Pancreas (tissue), 10 donors: ENCODE measurements around the gene CLRN1. TPM values are rescaled to one million over a fixed set of nuclear protein-coding genes. Genes with fewer than 3 reads are reported as not detected.

Experiments
- ATAC-seq, 4 donors: fragments of 200-7000 bp; cut with Tn5 transposase; one replicate each; pipeline versions ENCODE4 v1.8.0 to v1.9.1; 2020; ENCODE audit warnings: mild to moderate bottlenecking in 4 of 4, moderate library complexity in 4 of 4
- DNase-seq, 6 donors: peaks; one replicate each; pipeline ENCODE4 v3.0.0-alpha.2; 2020
- FAIRE-seq: peaks from 2 replicates; lab custom pipeline; 2012; peaks lifted over from hg19 to GRCh38; lab: Jason Lieb, UNC
- H3K27ac ChIP-seq, 4 donors: fragments of 200-600 bp; sonication (generic); 1 replicate in 3 of 4; 2 replicates in 1 of 4; pipeline versions ENCODE4 v1.5.0 to v1.8.0; 2020
- H3K27me3 ChIP-seq, 4 donors: fragments of 200-600 bp; one replicate each; pipeline ENCODE4 v1.8.0; 2021
- H3K36me3 ChIP-seq, 3 donors: fragments of 200-600 bp; sonication (generic) in 1 of 3; one replicate each; pipeline versions ENCODE4 v1.5.0 to v1.8.0; 2020 to 2021
- H3K4me1 ChIP-seq, 3 donors: fragments of 200-600 bp; one replicate each; pipeline ENCODE4 v1.8.0; 2021
- H3K4me3 ChIP-seq, 4 donors: fragments of 200-600 bp; sonication (generic) in 2 of 4; one replicate each; pipeline versions ENCODE4 v1.5.0 to v1.8.0; 2020 to 2021
- H3K9me3 ChIP-seq, 4 donors: fragments of 200-600 bp; one replicate each; pipeline ENCODE4 v1.8.0; 2021
- WGBS, 2 donors: extraction: QIAGEN DNeasy Blood & Tissue Kit; methylation state at CpG; one replicate each; pipeline ENCODE4 v1.1.7; 2013; 5-methylcytosine and 5-hydroxymethylcytosine counted together
- intact Hi-C, 3 donors: fragments of 100-400 bp; cut with DNase I; formaldehyde crosslinking; loops; one replicate each; pipeline versions ENCODE4 v1.11.1 to v1.14.2; 2022
- polyA plus RNA-seq, 2 donors: library from polyadenylated mRNA; stranded (reverse); fragments of 200-250 nt; gene quantifications; one replicate each; pipeline ENCODE4 v1.2.3, GENCODE V29; 2013
- total RNA-seq, 6 donors: library from RNA; stranded (reverse); fragmentation: NEBNext Ultra II Directional in 4 of 6; extraction: Animal tissue kit (Norgen Biotek cat#: 25700) in 4 of 6; gene quantifications; one replicate each; pipeline versions ENCODE4 v1.2.1 to v1.2.4, GENCODE V29; 2021 to 2023
- TF ChIP-seq, protein P1 (sequence below), 4 donors: fragments of 200-600 bp; sonication (generic) in 3 of 4; IDR thresholded peaks; one replicate each; pipeline versions ENCODE4 v1.5.0 to v1.8.0; 2021; ENCODE audit warnings: antibody characterized with exemption in 4 of 4
- donor health status: healthy with polysubstance abuse.
- donor health status: DM: no; HTN: no; CAD: no; lungs with moderate emphysema.
- donor health status: DM: no; HTN: no; CAD: no.
- donor health status: control.
- donor health status: control.
- donor health status: Bipolar disorder and iron deficiency.
- donor health status: DM: yes; HTN: yes; CAD: no.
- donor health status: DM: no; HTN: no; CAD: no.
- donor health status: DM: no; HTN: no; CAD: no.
- donor health status: DM: yes; HTN: yes; CAD: no.

CLRN1 gene
- total and polyA plus RNA-seq, 8 donors = not detected

DNA sequence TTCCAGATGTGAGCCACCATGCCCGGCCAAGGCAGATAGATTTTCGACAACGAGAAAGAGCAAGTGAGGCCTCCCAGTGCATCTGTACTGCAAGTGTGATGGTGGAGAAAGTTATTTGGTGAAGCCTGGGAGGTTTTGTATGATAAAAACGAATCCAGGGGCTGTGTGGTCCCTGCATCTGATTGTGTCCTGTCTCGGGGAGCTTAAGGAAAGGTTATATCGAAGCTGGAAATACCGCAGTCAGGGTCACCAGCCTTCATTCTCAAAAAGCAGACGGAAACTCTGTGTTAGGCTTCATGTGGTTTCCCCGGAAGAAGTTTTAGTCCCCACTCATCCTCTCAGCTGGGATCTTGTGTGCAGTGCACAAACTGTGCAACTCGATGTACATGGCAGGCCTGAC, 70.7 kb downstream of the CLRN1 start:
- H3K4me3 ChIP-seq = no peak overlapping the region
- WGBS, 2 donors = 78 to 85% methylated on average over 10 of the region's 10 CpGs
- H3K27me3 ChIP-seq = no peaks in the 10 kb centered on the region
- ATAC-seq = no peak
- no peaks in the 10 kb centered on the region for H3K4me1 ChIP-seq
- no peaks in the 10 kb centered on the region for H3K36me3 ChIP-seq
- no peak for DNase-seq
- TF ChIP-seq, protein P1, sequence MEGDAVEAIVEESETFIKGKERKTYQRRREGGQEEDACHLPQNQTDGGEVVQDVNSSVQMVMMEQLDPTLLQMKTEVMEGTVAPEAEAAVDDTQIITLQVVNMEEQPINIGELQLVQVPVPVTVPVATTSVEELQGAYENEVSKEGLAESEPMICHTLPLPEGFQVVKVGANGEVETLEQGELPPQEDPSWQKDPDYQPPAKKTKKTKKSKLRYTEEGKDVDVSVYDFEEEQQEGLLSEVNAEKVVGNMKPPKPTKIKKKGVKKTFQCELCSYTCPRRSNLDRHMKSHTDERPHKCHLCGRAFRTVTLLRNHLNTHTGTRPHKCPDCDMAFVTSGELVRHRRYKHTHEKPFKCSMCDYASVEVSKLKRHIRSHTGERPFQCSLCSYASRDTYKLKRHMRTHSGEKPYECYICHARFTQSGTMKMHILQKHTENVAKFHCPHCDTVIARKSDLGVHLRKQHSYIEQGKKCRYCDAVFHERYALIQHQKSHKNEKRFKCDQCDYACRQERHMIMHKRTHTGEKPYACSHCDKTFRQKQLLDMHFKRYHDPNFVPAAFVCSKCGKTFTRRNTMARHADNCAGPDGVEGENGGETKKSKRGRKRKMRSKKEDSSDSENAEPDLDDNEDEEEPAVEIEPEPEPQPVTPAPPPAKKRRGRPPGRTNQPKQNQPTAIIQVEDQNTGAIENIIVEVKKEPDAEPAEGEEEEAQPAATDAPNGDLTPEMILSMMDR (IDR thresholded peaks at IDR 0.05) = no peak
- intact Hi-C loops = no loop called here
- H3K9me3 ChIP-seq = no peaks in the 10 kb centered on the region
- no peak for FAIRE-seq
- H3K27ac ChIP-seq = no peak overlapping the region

- ATAC-seq (no peak), FAIRE-seq (no peak), DNase-seq (no peak)
- intact Hi-C loops = no loop called here
- TF ChIP-seq, protein P1 (IDR thresholded peaks at IDR 0.05) = no peak
- Histone ChIP-seq H3K4me3 (no peak overlapping the region), H3K9me3 (no peaks in the 10 kb centered on the region), H3K36me3 (no peaks in the 10 kb centered on the region), H3K4me1 (no peaks in the 10 kb centered on the region), H3K27ac (no peak overlapping the region), H3K27me3 (no peaks in the 10 kb centered on the region)
- 64 to 79% methylated on average over 2 of the region's 2 CpGs for WGBS, 2 donors
Observed at GRCh38 chr3:150899141-150899540, 73.4 kb downstream of the CLRN1 start.

DNA sequence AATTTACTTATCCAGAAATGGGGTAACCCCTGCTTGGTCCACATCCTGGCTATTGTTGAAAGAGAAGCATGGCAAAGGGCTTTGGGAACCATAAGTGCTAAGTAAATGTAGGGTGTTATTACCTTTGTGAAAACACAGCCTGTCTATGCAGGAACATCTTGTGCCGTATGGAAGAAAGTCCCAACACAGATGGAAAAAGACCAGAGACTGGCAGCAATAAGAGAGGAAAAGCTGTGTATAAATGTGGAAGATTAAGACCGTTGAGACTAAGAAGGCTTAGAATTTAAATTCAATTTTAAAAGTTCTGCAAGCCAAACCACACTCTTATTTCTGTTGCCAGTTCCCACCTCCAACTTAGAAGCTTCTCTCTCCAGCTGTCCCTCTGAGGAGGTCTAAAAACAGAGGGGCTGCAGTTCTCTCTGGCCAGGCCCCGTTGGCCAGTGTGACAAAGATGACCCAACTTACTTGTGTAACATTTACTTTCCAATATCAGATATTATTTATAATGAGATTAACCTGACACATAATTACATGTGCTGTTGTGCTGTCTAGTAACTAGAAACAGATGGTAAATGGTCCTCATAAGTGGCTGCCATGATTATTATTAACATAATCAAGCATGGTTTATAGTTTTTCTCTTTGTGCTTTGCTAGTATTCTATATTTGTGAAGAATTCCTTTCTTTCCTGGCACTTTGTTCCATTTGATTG, 74.3 kb downstream of the CLRN1 start:
- Histone ChIP-seq H3K9me3 (no peaks in the 10 kb centered on the region), H3K27ac (no peak overlapping the region), H3K4me3 (no peak overlapping the region), H3K4me1 (no peaks in the 10 kb centered on the region), H3K27me3 (no peaks in the 10 kb centered on the region), H3K36me3 (no peaks in the 10 kb centered on the region)
- no peak for FAIRE-seq
- TF ChIP-seq, protein P1 (IDR thresholded peaks at IDR 0.05) = no peak
- ATAC-seq = no peak
- intact Hi-C loops = no loop called here
- no peak for DNase-seq
- WGBS, 2 donors = 59 to 70% methylated on average over 3 of the region's 3 CpGs

DNA sequence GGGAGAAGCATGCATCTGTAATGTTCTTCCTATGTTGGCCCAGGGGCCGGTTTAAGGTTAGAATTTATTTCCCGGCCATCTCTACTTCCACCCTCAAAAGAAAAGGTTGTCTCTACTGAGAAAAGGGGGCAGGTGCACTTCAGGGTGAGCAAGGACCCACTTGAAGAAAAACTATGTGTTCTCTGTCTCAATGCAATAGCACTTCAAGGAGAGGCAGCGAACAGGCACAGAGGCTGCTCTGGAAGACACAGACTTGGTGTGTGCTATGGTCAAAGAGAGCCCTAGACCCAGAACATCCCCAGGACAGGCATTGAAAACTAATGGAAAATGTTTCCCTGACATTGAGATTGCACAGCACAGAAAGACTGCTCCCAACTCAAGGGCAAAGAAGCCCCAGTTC, 74.9 kb downstream of the CLRN1 start:
- no peak for ATAC-seq
- FAIRE-seq = no peak

GRCh38 chr3:150890831-150891230, 81.7 kb downstream of the CLRN1 start:
- no peak for DNase-seq
- H3K27ac ChIP-seq = no peak overlapping the region
- TF ChIP-seq, protein P1 (IDR thresholded peaks at IDR 0.05) = no peak
- intact Hi-C loops = no loop called here
- no peak for FAIRE-seq
- H3K4me1 ChIP-seq = no peaks in the 10 kb centered on the region
- no peaks in the 10 kb centered on the region for H3K27me3 ChIP-seq
- H3K9me3 ChIP-seq = no peaks in the 10 kb centered on the region
- H3K4me3 ChIP-seq = no peak overlapping the region
- WGBS, 2 donors = 84 to 87% methylated on average over 9 of the region's 9 CpGs
- H3K36me3 ChIP-seq = no peaks in the 10 kb centered on the region
- no peak for ATAC-seq

More for the DNA sequence above, 74.9 kb downstream of the CLRN1 start:
- WGBS, 2 donors = 90 to 95% methylated on average over 3 of the region's 3 CpGs
- DNase-seq = no peak
- Histone ChIP-seq H3K27ac (no peak overlapping the region), H3K27me3 (no peaks in the 10 kb centered on the region), H3K4me3 (no peak overlapping the region), H3K36me3 (no peaks in the 10 kb centered on the region), H3K4me1 (no peaks in the 10 kb centered on the region), H3K9me3 (no peaks in the 10 kb centered on the region)
- TF ChIP-seq, protein P1 (IDR thresholded peaks at IDR 0.05) = no peak
- intact Hi-C loops = no loop called here
